Muscle of arm (tissue), 14 donors: ENCODE measurements around the gene SPIC. TPM values are rescaled to one million over a fixed set of nuclear protein-coding genes. Genes with fewer than 3 reads are reported as not detected.
"Not testable (repeated sequence)": the region's sequence is repeated elsewhere in the genome, so short reads cannot be mapped to it uniquely, and the experiment has no call there.

Experiments
- DNase-seq: peaks from one replicate; pipeline ENCODE4 v3.0.0-alpha.2; 2013
- long read RNA-seq, 11 donors: transcript quantifications; one replicate each; lab custom pipeline, GENCODE V29; 2026
- polyA plus RNA-seq, 12 donors: library from polyadenylated mRNA; unstranded; fragments of 120-200 nt; gene quantifications; one replicate each; pipeline ENCODE4 v1.2.1, GENCODE V29; 2013; ENCODE audit not compliant: insufficient read length in 12 of 12

SPIC gene
- polyA plus RNA-seq: under 1 TPM in 1 of 12 donors, not detected in 11; 0.97 TPM
- long read RNA-seq, donor 1: 0 reads
- long read RNA-seq, donor 2: 0 reads
- long read RNA-seq, donor 3: 0 reads
- long read RNA-seq, donor 4: 0 reads
- long read RNA-seq, donor 5: 0 reads
- long read RNA-seq, donor 6: 0 reads
- long read RNA-seq, donor 7: 0 reads
- long read RNA-seq, donor 8: 0 reads
- long read RNA-seq, donor 9: 0 reads
- long read RNA-seq, donor 10: 0 reads
- long read RNA-seq, donor 11: 0 reads

DNA sequence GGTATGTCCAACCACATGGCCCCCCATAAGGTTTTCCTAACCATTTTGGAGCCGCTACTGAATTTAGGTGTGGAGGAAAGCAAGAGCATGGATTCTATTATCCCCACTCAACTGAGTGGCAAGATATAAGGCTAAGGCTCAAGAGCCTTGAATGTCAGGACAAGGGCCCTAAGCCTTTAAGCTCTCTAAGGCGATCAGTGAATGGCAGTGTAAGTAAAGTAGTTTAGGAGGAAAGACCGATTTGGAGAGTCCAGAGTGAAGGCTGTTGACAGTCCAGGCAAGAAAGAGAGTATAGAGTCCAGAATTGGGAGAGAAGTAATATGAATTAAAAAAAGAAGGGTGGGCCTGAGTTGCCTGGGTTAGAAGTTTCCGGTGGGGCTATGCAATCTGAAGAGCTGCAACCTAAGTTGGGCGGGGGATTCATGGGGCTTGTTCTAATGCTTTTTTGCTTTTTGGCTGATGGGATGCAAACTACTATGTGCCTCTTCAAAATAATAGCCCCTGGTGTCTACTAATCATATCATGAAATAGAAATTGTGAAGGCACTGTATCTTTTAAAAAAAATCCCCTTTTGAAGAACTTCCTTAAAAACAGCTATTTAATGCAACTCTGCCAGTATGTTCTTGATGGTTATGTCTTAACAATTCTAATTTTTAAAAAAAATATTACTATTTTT lies at the start of gene SPIC:
Gene SPIC, plus strand, starts transcription at position 626 of the 676 bp plus-strand sequence. CDS start 1,569 bp downstream, outside the sequence.
- DNase-seq: no peak

GRCh38 chr12:101430456-101430855 lies 44.7 kb upstream of the SPIC start:
- DNase-seq: no peak

- DNase-seq: no peak
These were observed 39.0 kb upstream of the SPIC start for GRCh38 chr12:101436136-101436535.

DNA sequence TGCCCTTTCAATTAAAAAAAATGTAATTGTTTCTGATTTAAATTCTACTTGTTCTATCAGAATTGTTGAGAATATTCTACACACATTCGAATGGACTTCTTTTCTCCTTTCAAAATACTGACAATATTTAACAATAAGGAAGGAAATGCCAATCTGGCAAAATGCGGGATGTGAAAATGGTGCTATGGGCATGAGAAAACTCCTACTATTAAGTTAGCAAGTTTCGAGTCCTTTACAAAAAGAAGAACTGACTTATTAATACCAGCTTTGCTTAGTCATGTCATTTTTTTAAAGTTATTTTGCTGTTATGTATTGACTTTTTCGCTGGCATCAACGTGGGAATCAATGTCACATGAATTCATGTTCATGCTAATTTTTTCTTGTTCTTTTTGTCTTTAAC lies 35.9 kb upstream of the SPIC start:
- DNase-seq: peak; percentile 1

DNA sequence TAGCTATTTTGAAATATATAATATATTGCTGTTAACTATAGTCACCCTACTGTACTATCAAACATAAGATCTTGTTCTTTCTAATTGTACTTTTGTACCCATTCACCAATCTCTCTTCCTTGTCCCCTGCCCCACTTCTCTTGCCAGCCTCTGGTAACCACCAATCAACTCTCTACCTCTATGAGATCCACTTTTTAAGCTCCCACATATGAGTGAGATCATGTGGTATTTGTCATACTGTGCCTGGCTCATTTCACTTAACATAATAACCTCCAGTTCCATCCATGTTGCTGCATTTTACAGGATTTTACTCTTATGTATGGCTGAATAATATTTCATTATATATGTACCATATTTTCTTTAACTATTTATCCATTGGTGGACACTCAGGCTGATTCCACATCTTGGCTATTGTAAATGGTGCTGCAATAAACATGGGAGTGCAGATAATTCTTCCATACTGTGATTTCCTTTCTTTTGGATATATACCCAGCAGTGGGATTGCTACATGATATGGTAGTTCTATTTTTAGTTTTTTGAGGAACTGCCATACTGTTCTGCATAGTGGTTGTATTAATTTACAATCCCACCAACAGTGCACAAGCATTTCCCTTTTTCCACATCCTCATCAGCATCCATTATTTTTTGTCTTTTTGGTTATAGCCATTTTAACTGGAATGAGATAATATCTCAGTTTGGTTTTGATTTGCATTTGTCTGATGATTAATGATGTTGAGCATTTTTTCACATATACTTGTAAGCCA lies 33.5 kb upstream of the SPIC start:
- DNase-seq: no peak

GRCh38 chr12:101455685-101456084 lies 19.5 kb upstream of the SPIC start:
- DNase-seq: no peak

DNA sequence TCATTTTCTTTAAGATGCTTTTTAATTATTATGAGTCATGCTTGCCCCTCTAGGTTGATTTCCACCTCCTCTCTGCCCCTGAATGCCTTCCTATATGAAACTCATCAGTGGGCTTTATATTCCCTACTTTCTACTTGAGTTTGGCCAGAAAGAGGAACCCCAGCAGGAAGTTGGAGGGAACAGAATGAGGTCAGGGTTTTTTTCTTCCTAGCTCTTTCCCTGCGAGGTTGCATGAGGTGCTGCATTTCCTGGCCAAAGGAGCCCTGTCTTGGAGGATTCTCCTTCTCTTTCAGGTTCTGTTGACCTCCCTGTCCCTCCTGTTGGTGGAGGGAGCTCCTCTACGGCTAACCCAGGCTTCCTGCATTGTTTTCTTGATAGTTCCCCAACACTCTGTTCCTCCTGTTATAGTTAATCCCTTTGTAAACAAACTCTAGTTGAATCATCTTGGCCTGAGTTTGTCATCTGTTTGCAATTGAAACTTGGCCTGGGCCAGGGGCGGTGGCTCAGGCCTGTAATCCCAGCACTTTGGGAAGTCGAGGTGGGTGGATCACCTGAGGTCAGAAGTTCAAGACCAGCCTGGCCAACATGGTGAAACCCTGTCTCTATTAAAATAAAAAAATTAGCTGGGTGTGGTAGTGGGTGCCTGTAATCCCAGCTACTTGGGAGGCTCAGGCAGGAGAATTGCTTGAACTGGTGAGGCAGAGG lies 15.3 kb upstream of the SPIC start:
- DNase-seq: peak; percentile 22

GRCh38 chr12:101468948-101469347 lies 6.2 kb upstream of the SPIC start:
- no peak for DNase-seq

GRCh38 chr12:101470939-101471338 lies 4.2 kb upstream of the SPIC start:
- no peak for DNase-seq

GRCh38 chr12:101471878-101472277 lies 3.3 kb upstream of the SPIC start:
- DNase-seq: not testable (repeated sequence)

GRCh38 chr12:101474248-101474647 lies 888 bp upstream of the SPIC start:
- no peak for DNase-seq

DNA sequence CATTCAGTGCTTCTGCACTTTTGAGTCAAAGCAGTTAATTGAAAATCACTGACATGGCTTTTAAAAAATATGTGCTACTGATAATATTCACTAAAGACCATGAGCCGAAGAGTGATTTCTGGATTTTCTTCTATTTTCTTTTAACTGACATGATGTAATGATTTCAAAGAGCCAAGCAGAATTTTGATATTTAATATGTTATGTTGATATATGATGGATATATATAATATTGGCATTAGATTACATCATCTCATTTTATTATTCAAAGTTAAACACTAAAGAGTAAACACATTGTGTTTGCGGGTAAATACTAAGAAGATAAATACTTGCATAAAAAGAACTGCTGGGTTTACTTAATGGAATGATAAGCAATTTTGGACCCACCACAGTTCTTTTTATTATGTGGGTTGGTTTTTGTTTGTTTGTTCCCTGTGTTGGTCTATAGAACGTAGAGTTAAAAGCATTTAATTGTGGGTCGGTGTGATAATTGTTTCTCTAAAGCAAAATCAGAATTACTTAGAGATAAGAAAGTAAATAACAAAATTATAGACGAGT lies 692 bp downstream of the SPIC start:
- DNase-seq: no peak

DNA sequence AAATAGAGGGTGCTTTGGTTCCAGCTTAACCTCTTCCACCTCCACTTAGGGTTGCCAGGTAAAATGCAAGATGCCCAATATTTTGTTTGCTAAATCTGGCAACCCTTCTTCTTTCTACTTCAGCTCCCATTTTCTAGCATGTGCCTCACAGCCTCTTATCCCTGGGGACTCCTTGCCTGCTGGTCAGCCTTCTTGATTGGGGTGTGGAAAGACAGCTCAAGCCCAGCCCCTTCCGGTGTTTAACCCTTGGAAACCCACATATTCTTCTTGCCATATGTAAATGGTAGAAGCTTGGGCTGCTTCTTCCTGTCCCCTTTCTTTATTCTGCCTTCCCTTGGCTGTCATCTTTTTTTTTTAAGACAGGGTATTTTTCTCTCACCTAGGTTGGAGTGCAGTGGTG lies 5.7 kb downstream of the SPIC start:
- DNase-seq: no peak

GRCh38 chr12:101485021-101485420 lies 9.9 kb downstream of the SPIC start:
- no peak for DNase-seq

GRCh38 chr12:101488469-101488868 lies 13.3 kb downstream of the SPIC start:
- DNase-seq: no peak

DNA sequence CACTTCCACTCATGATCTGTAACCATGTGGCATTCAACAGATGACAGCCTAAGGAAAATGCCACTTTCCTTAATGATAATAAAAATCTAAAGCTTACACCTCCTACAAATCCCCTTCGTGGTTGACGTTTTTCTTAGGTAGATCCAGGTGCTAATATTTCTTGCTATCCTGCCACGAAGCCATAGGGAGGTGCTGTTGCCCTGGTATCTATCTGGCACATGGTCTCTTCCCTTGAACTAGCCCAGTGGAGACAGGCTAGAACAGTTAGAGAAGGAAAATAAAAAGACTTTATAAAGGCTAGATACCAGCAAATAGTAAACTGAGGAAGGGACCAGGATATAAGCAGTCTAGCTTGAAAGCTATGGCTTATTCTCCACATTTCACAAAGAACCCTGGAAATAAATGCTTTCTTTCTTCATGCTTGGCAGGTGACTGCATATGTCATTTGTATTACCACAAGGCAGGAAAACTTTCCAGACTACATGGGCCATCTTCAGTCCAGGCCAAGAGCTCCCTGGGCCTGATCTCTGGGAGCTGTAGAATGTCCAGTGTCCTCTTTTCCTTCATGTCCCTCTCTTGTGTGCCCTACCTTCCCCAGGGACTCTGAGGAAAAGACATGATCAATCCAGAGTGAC lies 15.3 kb downstream of the SPIC start:
- peak; percentile 4 for DNase-seq

DNA sequence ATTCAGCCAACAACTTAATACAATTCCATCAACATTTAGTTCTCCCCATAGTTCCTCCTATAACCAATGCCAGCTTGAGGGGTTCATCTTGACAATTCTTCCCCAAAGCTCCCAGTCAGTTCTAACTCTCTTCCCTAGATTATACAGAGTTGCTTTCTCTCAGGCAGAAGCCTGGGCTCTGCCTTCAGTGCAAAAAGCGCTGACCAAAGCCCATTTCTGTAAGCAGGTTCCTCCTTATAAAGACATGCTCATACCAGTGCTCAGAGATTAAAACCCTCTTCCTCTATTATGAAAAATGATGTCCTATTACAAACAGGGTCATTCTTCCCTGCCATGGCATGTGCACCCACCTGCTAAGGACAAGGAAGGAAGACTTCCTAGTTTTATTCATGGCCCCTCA lies 16.2 kb downstream of the SPIC start:
- DNase-seq: no peak

DNA sequence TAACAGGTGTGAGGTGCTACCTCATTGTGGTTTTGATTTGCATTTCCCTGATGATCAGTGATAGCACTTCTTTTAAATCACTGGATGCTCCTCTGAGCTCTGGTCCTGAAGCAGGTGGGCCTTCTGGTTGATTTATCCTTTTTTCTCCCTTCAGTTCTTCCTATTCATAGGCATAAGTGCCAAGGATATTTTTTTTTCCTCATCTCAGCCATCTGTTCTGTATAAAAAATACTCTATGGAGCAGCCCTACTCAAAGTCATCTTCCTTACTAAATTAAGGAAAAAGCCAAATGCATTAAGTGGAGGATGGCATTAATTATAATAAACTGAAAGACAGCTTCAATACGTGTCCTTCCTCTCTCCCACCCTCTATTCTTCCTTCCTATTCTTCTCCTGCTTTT lies 18.4 kb downstream of the SPIC start:
- no peak for DNase-seq

DNA sequence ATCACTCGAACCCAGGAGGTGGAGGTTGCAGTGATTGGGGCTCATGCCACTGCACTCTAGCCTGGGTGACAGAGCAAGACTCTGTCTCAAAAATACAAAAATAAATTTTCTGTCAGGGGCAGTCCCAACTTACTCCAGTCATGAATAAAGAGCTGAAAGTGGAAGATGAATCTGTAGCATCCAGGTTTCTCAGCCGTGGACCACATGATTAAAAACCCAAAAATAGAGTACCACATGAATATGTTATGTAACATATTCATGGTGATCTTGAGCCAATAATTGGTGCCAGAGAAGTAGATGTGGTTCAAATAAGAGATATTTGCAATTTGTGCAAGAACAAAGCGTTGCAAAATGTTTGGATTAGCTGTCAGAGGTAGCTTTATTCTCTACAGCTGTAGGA lies 23.1 kb downstream of the SPIC start:
- DNase-seq: no peak

- no peak for DNase-seq
These were observed 26.4 kb downstream of the SPIC start for GRCh38 chr12:101501410-101501995.

DNA sequence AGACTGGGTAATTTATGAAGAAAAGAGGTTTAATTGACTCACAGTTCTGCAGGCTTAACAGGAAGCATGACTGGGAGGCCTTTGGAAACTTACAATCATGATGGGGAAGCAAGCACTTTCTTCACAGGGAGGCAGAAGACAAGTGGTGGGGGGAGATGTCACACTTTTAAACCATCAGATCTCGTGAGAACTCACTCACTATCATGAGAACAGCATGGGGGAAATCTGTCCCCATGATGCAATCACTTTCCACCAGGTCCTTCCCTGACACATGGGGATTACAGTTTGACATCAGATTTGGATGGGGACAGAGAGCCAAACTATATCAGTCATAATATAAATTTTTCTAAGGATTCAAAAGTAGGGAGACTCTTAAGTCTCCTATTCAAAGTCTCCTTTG lies 46.0 kb downstream of the SPIC start:
- DNase-seq: no peak
